Measurements from ENCODE around the gene SPSB4. TPM values are rescaled to one million over a fixed set of nuclear protein-coding genes. Genes with fewer than 3 reads are reported as not detected.

Gene SPSB4
- total and polyA plus RNA-seq, 2 donors (not counting 3 experiments of a cell fraction or from before 2014, with no cell fraction given), result 0.06 to 0.22 TPM

DNA sequence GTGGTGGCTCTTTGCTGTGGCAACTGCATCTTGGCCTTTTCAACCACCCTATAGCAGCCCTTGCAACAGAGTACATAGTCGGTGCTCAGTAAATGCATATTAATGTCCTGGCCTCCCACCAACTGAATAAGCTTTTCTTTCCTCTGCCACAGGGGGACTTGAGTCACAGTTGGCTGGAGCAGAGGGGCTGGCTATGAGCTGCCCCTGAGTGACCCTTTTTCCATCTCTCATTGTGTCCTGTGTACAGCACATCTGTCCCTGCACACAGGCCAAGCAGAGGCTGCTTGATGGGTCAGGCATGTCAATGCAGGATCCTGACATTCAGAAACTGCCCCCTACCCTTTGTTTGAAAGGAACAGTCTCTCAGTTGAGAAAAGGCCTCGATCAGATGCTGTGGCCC lies 22.4 kb downstream of the SPSB4 start:
- POLR2A ChIA-PET, result no interaction called here
- Histone ChIP-seq H3K4me2 (ENCODE audit: insufficient read depth, low read length) (no peak overlapping the region), H3K36me3 (ENCODE audit: control insufficient read depth in 2 of 2, extremely low read depth in 1 of 2, insufficient read depth in 2 of 2, low read length in 2 of 2) (no peaks in the 10 kb centered on the region), H3K4me1 (ENCODE audit: control insufficient read depth, extremely low read depth, insufficient read depth, low read length) (no peaks in the 10 kb centered on the region), H2AFZ (ENCODE audit: low read depth, low read length) (no peak overlapping the region), H3K9me3 (replicated peaks; ENCODE audit: control insufficient read depth, insufficient read depth, low read length) (no peaks in the 10 kb centered on the region), H3K9me1 (replicated peaks; ENCODE audit: control insufficient read depth, extremely low read depth, insufficient read depth, low read length) (no peaks in the 10 kb centered on the region), H3K27me3 (ENCODE audit: control insufficient read depth in 2 of 2, insufficient read depth in 2 of 2, low read length in 2 of 2) (no peaks in the 10 kb centered on the region), H4K20me1 (replicated peaks; ENCODE audit: control insufficient read depth, extremely low read depth, insufficient read depth, low read length) (no peaks in the 10 kb centered on the region), H3K79me2 (ENCODE audit: control insufficient read depth, insufficient read depth, low read length) (no peaks in the 10 kb centered on the region), H3K9ac (replicated peaks; ENCODE audit: extremely low read depth, insufficient read depth, low read length) (no peak overlapping the region), H3K27ac (ENCODE audit: insufficient read depth, low read depth, low read length) (no peak overlapping the region), H3K4me3 (replicated peaks in 1 of 3; ENCODE audit: insufficient read depth in 1 of 3, low read depth in 1 of 3, low read length in 3 of 3) (no peak overlapping the region)
- DNase-seq (ENCODE audit: low read depth, low spot score), result no peak
- BruUV-seq (replicated peaks), result no TSS peak
- dilution Hi-C loops (cut with MboI; ENCODE audit: extremely low pct_ligation_motif_present, low sequenced_read_pairs) (no loop called here), intact Hi-C loops (cut with micrococcal nuclease) (no loop called here)
- no peak for TF ChIP-seq JUN (IDR thresholded peaks at IDR 0.05; ENCODE audit: borderline replicate concordance, insufficient read depth, insufficient read length, low read depth)
- TF ChIP-seq EZH2 (IDR thresholded peaks at IDR 0.05; ENCODE audit: borderline replicate concordance, low read depth, low read length, severe bottlenecking), result no peak
- no peak for TF ChIP-seq GATA2 (IDR thresholded peaks at IDR 0.05; ENCODE audit: insufficient read depth, insufficient read length, low read depth, low read length)
- TF ChIP-seq, protein P1, sequence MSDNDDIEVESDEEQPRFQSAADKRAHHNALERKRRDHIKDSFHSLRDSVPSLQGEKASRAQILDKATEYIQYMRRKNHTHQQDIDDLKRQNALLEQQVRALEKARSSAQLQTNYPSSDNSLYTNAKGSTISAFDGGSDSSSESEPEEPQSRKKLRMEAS (IDR thresholded peaks at IDR 0.05; ENCODE audit: insufficient read depth, insufficient read length), result no peak
- TF ChIP-seq POLR2A (IDR thresholded peaks at IDR 0.05; ENCODE audit: low read depth, low read length), result no peak
- no peak for TF ChIP-seq POLR2AphosphoS5 (IDR thresholded peaks at IDR 0.05; ENCODE audit: insufficient read depth, low read depth, low read length)
- TF ChIP-seq, protein P2, sequence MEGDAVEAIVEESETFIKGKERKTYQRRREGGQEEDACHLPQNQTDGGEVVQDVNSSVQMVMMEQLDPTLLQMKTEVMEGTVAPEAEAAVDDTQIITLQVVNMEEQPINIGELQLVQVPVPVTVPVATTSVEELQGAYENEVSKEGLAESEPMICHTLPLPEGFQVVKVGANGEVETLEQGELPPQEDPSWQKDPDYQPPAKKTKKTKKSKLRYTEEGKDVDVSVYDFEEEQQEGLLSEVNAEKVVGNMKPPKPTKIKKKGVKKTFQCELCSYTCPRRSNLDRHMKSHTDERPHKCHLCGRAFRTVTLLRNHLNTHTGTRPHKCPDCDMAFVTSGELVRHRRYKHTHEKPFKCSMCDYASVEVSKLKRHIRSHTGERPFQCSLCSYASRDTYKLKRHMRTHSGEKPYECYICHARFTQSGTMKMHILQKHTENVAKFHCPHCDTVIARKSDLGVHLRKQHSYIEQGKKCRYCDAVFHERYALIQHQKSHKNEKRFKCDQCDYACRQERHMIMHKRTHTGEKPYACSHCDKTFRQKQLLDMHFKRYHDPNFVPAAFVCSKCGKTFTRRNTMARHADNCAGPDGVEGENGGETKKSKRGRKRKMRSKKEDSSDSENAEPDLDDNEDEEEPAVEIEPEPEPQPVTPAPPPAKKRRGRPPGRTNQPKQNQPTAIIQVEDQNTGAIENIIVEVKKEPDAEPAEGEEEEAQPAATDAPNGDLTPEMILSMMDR (IDR thresholded peaks at IDR 0.05; ENCODE audit: extremely low read depth in 1 of 2, insufficient read depth in 1 of 2, low read depth in 1 of 2, low read length in 2 of 2), result no peak
- no peak for TF ChIP-seq FOS (IDR thresholded peaks at IDR 0.05; ENCODE audit: borderline replicate concordance, insufficient read depth, low read length)
- no peak for TF ChIP-seq MYC (IDR thresholded peaks at IDR 0.05; ENCODE audit: low read depth, low read length)
- CTCF ChIA-PET, result interaction anchor here (1.1 to 1.4 kb wide), 2 partner anchors 32 to 61 kb away, joined by 3 to 4 read pairs; no protein-coding TSS in a partner anchor
- FAIRE-seq, result no peak
